ENCODE data around the gene TEKT2.

Gene TEKT2

GRCh38 chr1:36134505-36135329 lies 50.8 kb downstream of the TEKT2 start:
- peak; percentile 26 for DNase-seq

- DNase-seq: no peak
Measured at GRCh38 chr1:36135330-36135667, 51.4 kb downstream of the TEKT2 start.

GRCh38 chr1:36135796-36136195 lies 51.9 kb downstream of the TEKT2 start:
- no peak for DNase-seq

DNA sequence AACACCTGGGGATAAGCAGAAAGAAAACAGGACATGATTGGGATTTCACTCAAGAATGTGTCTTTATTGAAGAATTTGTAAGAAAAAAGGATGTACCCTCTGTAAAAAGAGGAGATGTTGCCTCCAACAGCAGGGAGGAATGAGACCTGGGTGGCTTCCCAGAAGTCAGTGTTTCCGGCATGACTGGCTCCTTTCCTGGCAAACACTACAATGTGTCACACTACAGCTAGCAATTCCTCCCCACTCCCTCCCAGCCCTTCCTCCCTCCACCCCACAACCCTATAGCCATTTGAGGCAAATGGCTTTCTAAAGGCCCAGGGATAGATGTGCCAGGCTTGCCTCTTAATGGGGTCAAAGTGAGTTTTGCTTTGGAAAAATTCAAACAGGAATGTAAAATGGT lies 52.6 kb downstream of the TEKT2 start:
- DNase-seq: no peak

DNA sequence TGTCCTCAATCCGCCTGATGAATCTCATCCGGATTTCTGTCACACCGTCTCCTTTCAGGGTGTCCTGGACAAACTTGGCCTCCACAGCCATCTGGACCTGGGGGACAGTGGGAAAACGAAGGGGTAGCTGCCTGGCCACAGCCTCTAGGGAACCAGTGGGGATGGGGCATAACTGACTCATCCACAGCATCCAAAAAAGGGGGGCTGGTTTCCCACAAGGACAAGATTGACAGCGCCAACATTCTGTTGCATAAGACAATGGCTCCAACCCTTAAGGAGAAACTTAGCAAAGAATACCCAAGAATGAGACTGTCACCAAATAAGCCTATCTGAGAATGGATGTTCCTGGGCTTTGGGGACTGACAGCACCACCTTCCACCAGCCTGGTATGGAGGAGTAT lies 53.3 kb downstream of the TEKT2 start:
- no peak for DNase-seq

DNA sequence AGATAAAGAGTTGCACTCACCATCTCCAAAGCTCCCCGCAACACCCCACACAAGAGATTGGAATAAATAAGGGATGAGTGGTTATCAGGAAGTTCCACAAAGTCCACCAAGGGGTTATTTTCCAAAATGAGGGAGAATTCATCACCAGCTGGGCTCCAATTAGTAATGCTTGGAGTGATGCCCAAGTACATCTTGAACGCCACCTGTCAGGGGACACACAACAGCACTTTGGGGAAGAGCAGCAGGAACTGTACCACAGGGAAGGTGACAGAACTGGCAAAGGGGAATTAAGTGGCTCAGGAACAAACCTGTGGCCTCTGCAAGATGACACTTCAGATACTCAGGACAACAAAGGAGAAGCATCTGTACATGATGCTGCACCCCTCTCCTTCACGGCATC lies 53.9 kb downstream of the TEKT2 start:
- no peak for DNase-seq
